Gastrocnemius medialis (tissue), 4 donors: ENCODE results near the gene GSK3A.

Source experiments
- POLR2A ChIP-seq, 2 donors: fragments of 450-650 bp; IDR thresholded peaks; one replicate each; pipeline ENCODE4 v1.6.1; 2017; ENCODE audit warnings: antibody characterized with exemption in 2 of 2, mild to moderate bottlenecking in 2 of 2, moderate library complexity in 2 of 2
- TF ChIP-seq, protein P1 (sequence below), 5 experiments: fragments of 450-650 bp in 3 of 5; fragments of 200-600 bp in 2 of 5; sonication (generic) in 2 of 5; IDR thresholded peaks in 4 of 5; conservative IDR thresholded peaks in 1 of 5; 1 replicate in 4 of 5; 2 replicates in 1 of 5; pipeline ENCODE4 v1.5.1; 2016 to 2019; ENCODE audit warnings: antibody characterized with exemption in 5 of 5, mild to moderate bottlenecking in 3 of 5, moderate library complexity in 3 of 5

DNA sequence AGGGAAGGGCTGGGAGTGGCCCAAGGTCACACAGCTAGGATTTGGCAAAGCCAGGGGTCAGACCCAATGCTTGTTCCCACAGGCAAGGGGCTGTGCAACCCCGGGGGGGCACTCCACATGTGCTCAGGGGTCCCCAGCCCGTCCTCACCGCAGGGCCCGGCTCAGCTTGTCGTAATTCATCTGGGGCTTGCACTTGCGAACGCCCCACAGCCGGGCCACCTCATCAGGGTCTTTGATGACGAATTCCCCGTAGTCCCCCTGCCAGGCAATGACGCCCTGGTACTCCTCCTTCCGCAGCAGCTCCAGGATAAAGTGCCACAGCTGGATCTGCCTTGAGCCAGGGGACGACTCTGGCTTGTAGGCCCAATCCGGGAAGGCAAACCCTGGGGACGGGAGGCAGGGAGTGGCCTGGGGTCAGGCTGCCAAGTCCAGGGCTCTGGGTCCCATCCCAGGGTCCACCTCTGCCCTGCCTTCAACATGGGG, 7.8 kb upstream of the GSK3A start:
- TF ChIP-seq, protein P1, sequence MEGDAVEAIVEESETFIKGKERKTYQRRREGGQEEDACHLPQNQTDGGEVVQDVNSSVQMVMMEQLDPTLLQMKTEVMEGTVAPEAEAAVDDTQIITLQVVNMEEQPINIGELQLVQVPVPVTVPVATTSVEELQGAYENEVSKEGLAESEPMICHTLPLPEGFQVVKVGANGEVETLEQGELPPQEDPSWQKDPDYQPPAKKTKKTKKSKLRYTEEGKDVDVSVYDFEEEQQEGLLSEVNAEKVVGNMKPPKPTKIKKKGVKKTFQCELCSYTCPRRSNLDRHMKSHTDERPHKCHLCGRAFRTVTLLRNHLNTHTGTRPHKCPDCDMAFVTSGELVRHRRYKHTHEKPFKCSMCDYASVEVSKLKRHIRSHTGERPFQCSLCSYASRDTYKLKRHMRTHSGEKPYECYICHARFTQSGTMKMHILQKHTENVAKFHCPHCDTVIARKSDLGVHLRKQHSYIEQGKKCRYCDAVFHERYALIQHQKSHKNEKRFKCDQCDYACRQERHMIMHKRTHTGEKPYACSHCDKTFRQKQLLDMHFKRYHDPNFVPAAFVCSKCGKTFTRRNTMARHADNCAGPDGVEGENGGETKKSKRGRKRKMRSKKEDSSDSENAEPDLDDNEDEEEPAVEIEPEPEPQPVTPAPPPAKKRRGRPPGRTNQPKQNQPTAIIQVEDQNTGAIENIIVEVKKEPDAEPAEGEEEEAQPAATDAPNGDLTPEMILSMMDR (IDR thresholded peaks at IDR 0.05 in 4 of 5, conservative IDR thresholded peaks at IDR 0.05 in 1 of 5), result no peak
- TF ChIP-seq POLR2A (IDR thresholded peaks at IDR 0.05), result no peak
